IPS DF 19.7 (cell line): ENCODE data around the gene ZNF286A.
"Not testable (repeated sequence)": the region's sequence is repeated elsewhere in the genome, so short reads cannot be mapped to it uniquely, and the experiment has no call there.

Experiments used
- DNase-seq: peaks from one replicate; pipeline ENCODE4 v3.0.0-alpha.2; 2013; ENCODE audit warnings: low read depth, low spot score

Gene ZNF286A

DNA sequence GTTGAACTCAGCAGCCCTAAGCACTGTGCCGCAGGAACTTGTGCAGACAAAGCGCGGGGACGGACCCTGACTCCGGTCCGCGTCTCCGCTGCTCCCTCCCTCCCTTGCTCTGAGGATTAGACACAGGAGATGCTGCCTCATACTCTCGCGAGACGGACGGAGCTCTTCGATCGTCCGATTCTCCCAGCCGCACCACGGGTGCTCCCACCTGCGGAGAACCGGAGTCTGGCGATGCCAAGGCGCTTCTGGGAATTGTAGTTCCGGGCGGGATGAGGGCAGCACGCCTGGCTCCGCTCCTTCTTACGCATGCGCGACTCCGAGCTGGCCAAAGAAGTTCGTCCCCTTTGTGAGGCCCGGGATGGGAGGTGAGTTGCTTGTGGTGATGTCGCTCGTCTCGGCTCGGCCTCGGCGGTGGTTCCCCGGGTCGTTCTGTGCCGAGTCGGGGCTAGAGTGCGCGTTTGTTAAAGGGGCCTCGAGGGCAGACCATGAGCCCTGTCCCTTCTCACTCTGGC lies at the start of gene ZNF286A:
ZNF286A (plus strand) TSS at position 340 of the 512 bp plus-strand sequence. CDS start 578 bp downstream, outside the sequence.
- peak; percentile 95 for DNase-seq

- no peak for DNase-seq
These were observed 49.6 kb upstream of the ZNF286A start for GRCh38 chr17:15649861-15650421.

- DNase-seq: no peak
These were observed 48.6 kb upstream of the ZNF286A start for GRCh38 chr17:15650741-15651582.

DNA sequence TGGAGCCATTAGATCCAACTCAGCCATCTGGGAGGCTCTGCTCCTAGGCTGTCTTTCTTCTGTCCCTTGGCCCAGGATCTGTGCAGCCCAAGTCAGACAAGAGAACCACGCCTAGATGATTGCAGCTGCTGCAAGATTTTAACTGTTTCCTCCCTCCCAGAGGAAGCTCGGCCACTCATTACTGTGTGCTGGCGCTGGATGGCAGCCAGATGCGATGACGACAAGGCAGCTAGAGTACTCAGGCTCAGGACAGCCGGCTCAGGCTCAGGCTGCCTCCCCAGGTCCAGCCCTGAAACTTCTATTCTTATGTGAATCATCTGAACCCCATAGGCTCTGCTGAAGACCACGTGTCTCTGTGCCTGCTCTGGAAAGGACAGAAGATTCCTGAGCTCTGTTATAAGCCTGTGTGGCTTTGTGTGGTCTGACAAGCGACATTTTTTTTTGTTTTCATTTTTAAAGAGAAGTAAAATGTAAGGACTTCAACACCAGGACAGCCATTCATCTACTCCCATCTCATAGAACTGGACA lies 47.9 kb upstream of the ZNF286A start:
- DNase-seq: peak; percentile 77

DNA sequence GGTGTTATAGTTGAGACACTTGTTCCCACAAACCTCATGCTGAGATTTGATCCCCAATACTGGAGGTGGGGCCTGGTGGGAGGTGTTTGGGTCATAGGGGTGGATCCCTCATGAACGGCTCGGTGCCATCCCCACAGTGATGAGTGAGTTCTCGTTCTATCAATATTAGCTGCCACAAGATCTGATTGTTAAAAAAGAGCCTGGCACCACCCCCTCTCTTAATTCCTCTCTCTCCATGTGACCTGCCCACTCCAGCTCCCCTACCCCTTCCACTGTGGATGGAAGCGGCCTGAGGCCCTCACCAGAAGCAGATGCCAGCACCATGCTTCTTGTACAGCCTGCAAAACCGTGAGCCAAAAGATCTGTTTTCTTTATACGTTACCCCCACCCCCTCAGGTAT lies 46.6 kb upstream of the ZNF286A start:
- DNase-seq: no peak

DNA sequence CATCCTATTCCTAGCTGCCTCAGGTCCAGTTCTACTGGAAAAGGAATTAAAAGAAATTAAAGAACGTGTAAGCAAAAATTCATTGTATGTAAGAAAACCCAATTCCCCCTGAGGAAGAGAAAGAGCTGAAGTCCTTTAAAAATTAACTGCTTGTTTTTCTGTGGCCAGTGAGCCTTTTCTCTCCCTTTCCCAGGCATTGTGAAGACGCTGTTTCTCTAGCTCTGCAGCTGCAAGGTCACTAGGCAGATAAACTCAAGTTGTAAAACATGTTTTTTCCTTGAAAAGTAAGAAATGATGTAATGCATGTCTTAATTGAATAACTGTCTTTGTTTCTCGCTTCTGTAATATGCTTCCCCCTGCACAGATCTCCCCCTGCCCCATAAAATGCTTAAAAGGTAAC lies 45.2 kb upstream of the ZNF286A start:
- DNase-seq: not testable (repeated sequence)

DNA sequence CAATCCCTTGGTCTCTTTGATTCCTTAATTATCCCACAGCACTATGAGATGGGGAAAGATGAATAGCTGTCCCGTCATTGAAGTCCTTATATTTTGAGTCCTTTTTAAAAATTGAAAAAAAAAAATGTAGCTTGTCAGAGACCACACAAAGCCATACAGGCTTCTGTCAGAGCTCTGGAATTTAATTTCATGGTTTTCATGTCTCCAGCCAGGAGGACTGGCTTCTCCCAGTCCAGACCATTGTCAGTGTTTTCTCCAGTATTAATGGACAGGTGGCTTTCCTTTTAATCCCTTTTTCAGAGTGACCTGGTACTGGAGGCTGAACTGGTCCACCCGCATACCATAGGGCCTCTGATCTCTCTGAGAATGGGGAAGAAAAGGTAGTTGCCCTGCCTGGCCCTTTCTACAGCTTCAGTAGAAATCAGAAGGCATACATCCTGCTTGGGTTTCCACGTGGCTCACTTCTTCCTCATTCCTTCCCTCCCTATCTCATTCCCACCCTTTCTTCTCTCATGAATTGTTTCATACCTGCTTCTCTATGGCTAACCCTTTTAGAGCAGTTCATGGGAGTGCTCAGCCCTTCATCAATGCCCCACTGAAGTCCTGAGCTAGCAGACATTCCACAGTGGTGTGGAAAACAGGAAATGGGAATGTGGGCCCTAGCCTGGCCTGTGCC lies 44.5 kb upstream of the ZNF286A start:
- DNase-seq: no peak

DNA sequence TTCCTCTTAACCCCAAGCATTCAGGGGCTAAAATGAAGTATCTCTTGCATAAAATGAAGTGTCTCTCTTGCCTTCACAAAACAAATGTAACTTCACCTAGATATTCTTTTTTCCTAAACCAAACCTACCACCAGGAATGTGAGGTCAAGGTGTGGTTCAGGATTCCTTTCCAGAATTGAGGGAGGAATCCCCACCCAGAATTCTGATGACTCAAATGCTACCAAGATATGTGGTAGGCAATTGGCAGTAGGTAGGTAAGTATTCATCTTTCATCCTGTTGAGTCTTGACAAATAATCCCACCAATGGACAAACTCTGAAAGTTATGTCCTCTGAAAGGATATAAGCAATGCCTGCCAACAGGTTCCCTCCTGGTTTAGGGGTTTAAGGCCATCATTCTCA lies 41.7 kb upstream of the ZNF286A start:
- no peak for DNase-seq

GRCh38 chr17:15658296-15658695 lies 41.3 kb upstream of the ZNF286A start:
- DNase-seq: no peak

DNA sequence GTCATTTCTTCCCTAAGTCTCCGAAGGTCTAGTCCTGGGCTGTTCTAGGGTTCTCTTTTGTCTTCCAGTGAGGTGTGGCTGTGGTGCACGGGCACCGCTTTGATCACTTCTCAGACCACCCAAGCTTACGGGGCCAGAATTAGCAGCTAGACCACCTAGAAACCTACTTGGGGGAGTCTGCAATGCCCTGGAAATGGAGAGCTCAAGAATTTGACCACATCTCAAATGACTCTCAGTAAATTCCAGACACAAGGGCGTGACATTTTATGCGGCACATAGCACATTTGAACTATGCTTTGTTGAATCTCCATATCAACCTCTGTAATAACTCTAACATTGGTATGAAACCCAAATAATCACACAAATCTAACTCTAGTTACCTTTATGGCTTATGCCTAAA lies 40.3 kb upstream of the ZNF286A start:
- no peak for DNase-seq

GRCh38 chr17:15659663-15660062 lies 39.9 kb upstream of the ZNF286A start:
- DNase-seq: no peak

- DNase-seq: no peak
These were observed 39.5 kb upstream of the ZNF286A start for GRCh38 chr17:15660077-15660476.

DNA sequence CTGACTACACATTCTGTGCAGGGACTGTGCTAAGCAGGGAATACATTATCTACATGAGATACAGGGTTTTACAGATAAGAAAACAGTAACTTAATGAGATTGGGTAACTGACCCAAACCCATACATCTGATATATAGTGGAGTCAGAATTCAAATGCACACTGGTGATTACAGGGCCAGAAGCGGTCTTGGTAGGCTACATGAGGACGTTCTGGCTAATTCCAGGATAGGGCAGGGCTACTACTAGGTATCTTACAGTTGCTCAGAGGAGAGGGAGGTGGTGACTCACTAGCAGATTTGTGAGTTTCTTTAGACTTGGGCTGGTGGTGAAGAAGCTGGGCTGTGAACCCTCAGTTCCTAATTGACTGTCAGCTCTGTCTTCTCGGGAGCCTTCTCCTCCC lies 36.9 kb upstream of the ZNF286A start:
- DNase-seq: no peak

GRCh38 chr17:15663176-15663575 lies 36.4 kb upstream of the ZNF286A start:
- no peak for DNase-seq

GRCh38 chr17:15663691-15664090 lies 35.9 kb upstream of the ZNF286A start:
- no peak for DNase-seq

DNA sequence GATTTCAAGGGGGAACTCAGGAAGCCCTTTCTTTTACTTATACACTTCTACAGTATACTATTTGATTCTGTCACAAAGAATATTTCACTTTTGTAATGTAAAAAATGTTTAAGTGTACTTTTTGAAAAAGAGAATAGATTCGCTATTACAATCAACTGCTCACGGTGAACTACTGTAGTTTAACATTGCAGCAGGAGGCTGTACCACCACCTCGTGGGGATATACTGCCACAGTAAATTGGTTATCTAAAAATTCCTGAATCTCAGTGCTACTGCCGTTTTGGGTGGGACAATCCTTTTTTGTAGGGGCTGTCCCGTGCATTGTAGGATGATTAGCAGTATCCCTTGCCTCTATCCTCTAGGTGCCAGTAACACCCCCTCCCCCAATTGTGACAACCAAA lies 30.0 kb upstream of the ZNF286A start:
- DNase-seq: not testable (repeated sequence)

DNA sequence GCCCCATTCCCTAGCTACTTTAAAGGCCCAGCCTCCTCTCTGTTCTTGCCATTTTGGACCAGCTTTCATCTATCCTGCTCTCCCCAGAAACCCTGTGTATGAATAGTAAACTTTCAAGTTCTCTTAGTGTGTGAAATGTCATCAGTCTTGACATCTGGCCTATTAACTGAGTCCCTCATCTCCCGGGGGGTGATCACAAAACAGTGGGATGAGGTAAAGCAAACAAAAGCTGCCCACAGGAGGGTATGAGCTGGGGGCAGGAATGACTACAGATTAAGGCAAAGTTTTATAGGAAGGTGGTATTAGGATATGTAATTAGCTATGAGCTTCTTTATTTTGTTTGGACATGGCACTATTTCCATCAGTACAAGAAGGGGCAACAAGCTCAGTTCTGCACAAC lies 24.9 kb upstream of the ZNF286A start:
- DNase-seq: not testable (repeated sequence)

GRCh38 chr17:15675991-15676390 lies 23.6 kb upstream of the ZNF286A start:
- not testable (repeated sequence) for DNase-seq

GRCh38 chr17:15683135-15683534 lies 16.4 kb upstream of the ZNF286A start:
- not testable (repeated sequence) for DNase-seq

- not testable (repeated sequence) for DNase-seq
These were observed 15.6 kb upstream of the ZNF286A start, which contains the start of gene TRIM16 for GRCh38 chr17:15683824-15684478. TSS of gene TRIM16 (minus strand) at chr17:15684311. CDS start at chr17:15651609, 32,702 bp downstream.

- DNase-seq: not testable (repeated sequence)
These were observed 12.1 kb upstream of the ZNF286A start for GRCh38 chr17:15687494-15687893.
